Gastrocnemius medialis (tissue), 4 donors: ENCODE data around the gene NBEA.

ENCODE experiments used
- CTCF ChIP-seq, 5 experiments: fragments of 450-650 bp in 3 of 5; fragments of 200-600 bp in 2 of 5; sonication (generic) in 2 of 5; IDR thresholded peaks in 4 of 5; conservative IDR thresholded peaks in 1 of 5; 1 replicate in 4 of 5; 2 replicates in 1 of 5; pipeline ENCODE4 v1.5.1; 2016 to 2019; ENCODE audit warnings: antibody characterized with exemption in 5 of 5, mild to moderate bottlenecking in 3 of 5, moderate library complexity in 3 of 5
- POLR2A ChIP-seq, 2 donors: fragments of 450-650 bp; IDR thresholded peaks; one replicate each; pipeline ENCODE4 v1.6.1; 2017; ENCODE audit warnings: antibody characterized with exemption in 2 of 2, mild to moderate bottlenecking in 2 of 2, moderate library complexity in 2 of 2

GRCh38 chr13:34959489-34959888, 17.4 kb downstream of the NBEA start:
- TF ChIP-seq CTCF (IDR thresholded peaks at IDR 0.05 in 4 of 5, conservative IDR thresholded peaks at IDR 0.05 in 1 of 5) = no peak
- no peak for TF ChIP-seq POLR2A (IDR thresholded peaks at IDR 0.05)
